Measurements from ENCODE around the gene AP5S1.
"Not testable (repeated sequence)": the region's sequence is repeated elsewhere in the genome, so short reads cannot be mapped to it uniquely, and the experiment has no call there.

The AP5S1 gene

GRCh38 chr20:3794168-3794567, 26.2 kb upstream of the AP5S1 start:
- not testable (repeated sequence) for DNase-seq

GRCh38 chr20:3794701-3795420, 25.5 kb upstream of the AP5S1 start:
- DNase-seq: no peak

GRCh38 chr20:3795511-3796468, 24.6 kb upstream of the AP5S1 start, which contains the start of gene CDC25B:
CDC25B (plus strand) TSS chr20:3796310; CDS start chr20:3796532, 222 bp downstream.
- peak; percentile 96 to 98 for DNase-seq

GRCh38 chr20:3796477-3797225, 23.7 kb upstream of the AP5S1 start:
- DNase-seq: no peak

- no peak for DNase-seq
Observed at GRCh38 chr20:3797226-3797545, 23.2 kb upstream of the AP5S1 start.

GRCh38 chr20:3797592-3798372, 22.6 kb upstream of the AP5S1 start:
- no peak for DNase-seq

GRCh38 chr20:3798373-3798768, 22.0 kb upstream of the AP5S1 start:
- DNase-seq: no peak

GRCh38 chr20:3798908-3799248, 21.5 kb upstream of the AP5S1 start:
- DNase-seq: peak; percentile 79

- no peak for DNase-seq
Observed at GRCh38 chr20:3800256-3800877, 20.0 kb upstream of the AP5S1 start.

- DNase-seq: no peak
Observed at GRCh38 chr20:3800878-3801260, 19.5 kb upstream of the AP5S1 start.

GRCh38 chr20:3801299-3801698, 19.0 kb upstream of the AP5S1 start:
- no peak for DNase-seq

- no peak for DNase-seq
Observed at GRCh38 chr20:3801846-3802245, 18.5 kb upstream of the AP5S1 start.

- peak in 1 of 2 experiments; percentile 24 for DNase-seq
Observed at GRCh38 chr20:3802524-3803239, 17.7 kb upstream of the AP5S1 start.

GRCh38 chr20:3803289-3803688, 17.1 kb upstream of the AP5S1 start:
- no peak for DNase-seq

GRCh38 chr20:3803854-3804253, 16.5 kb upstream of the AP5S1 start:
- DNase-seq: no peak

- DNase-seq: no peak
Observed at GRCh38 chr20:3804254-3804751, 16.0 kb upstream of the AP5S1 start.

- DNase-seq: no peak
Observed at GRCh38 chr20:3804781-3805180, 15.6 kb upstream of the AP5S1 start.

- no peak for DNase-seq
Observed at GRCh38 chr20:3808544-3808943, 11.8 kb upstream of the AP5S1 start.

- DNase-seq: peak; percentile 77 to 93
Observed at GRCh38 chr20:3811467-3812258, 8.7 kb upstream of the AP5S1 start.

- no peak for DNase-seq
Observed at GRCh38 chr20:3812259-3812681, 8.1 kb upstream of the AP5S1 start.
